Measurements from ENCODE around the gene GOLGA6C.
"Not testable (repeated sequence)": the region's sequence is repeated elsewhere in the genome, so short reads cannot be mapped to it uniquely, and the experiment has no call there.

GOLGA6C gene

GRCh38 chr15:75258034-75258433, at the start of gene GOLGA6C:
Gene GOLGA6C, plus strand, starts transcription at chr15:75258334. Its CDS starts 265 bp downstream, at chr15:75258599.
- not testable (repeated sequence) for FAIRE-seq

- FAIRE-seq: no peak
These were observed 49.4 kb upstream of the GOLGA6C start for GRCh38 chr15:75208501-75209288.

GRCh38 chr15:75209289-75209676, 48.9 kb upstream of the GOLGA6C start:
- FAIRE-seq: no peak

- FAIRE-seq: no peak
These were observed 47.3 kb upstream of the GOLGA6C start for GRCh38 chr15:75210811-75211230.

- no peak for FAIRE-seq
These were observed 46.5 kb upstream of the GOLGA6C start for GRCh38 chr15:75211436-75212199.

GRCh38 chr15:75212200-75212858, 45.8 kb upstream of the GOLGA6C start:
- no peak for FAIRE-seq

- no peak for FAIRE-seq
These were observed 44.8 kb upstream of the GOLGA6C start for GRCh38 chr15:75213212-75213767.

- FAIRE-seq: no peak
These were observed 44.3 kb upstream of the GOLGA6C start for GRCh38 chr15:75213768-75214221.

- no peak for FAIRE-seq
These were observed 43.6 kb upstream of the GOLGA6C start for GRCh38 chr15:75214293-75215096.

GRCh38 chr15:75215107-75216004, 42.8 kb upstream of the GOLGA6C start:
- FAIRE-seq: no peak

- no peak for FAIRE-seq
These were observed 41.1 kb upstream of the GOLGA6C start for GRCh38 chr15:75217012-75217411.

- not testable (repeated sequence) for FAIRE-seq
These were observed 40.6 kb upstream of the GOLGA6C start for GRCh38 chr15:75217574-75217973.

GRCh38 chr15:75219507-75219929, 38.6 kb upstream of the GOLGA6C start:
- not testable (repeated sequence) for FAIRE-seq

GRCh38 chr15:75223688-75224087, 34.4 kb upstream of the GOLGA6C start:
- no peak for FAIRE-seq

GRCh38 chr15:75224281-75224680, 33.9 kb upstream of the GOLGA6C start:
- FAIRE-seq: no peak

GRCh38 chr15:75225102-75225836, 32.9 kb upstream of the GOLGA6C start:
- FAIRE-seq: not testable (repeated sequence)

- no peak for FAIRE-seq
These were observed 32.0 kb upstream of the GOLGA6C start for GRCh38 chr15:75225951-75226732.

- FAIRE-seq: not testable (repeated sequence)
These were observed 31.0 kb upstream of the GOLGA6C start for GRCh38 chr15:75227112-75227511.

GRCh38 chr15:75227663-75228280, 30.4 kb upstream of the GOLGA6C start:
- FAIRE-seq: no peak

Data from endometrium (tissue), 2 donors.